ENCODE results near the gene SLC25A25.
"Not testable (repeated sequence)": the region's sequence is repeated elsewhere in the genome, so short reads cannot be mapped to it uniquely, and the experiment has no call there.

DNA sequence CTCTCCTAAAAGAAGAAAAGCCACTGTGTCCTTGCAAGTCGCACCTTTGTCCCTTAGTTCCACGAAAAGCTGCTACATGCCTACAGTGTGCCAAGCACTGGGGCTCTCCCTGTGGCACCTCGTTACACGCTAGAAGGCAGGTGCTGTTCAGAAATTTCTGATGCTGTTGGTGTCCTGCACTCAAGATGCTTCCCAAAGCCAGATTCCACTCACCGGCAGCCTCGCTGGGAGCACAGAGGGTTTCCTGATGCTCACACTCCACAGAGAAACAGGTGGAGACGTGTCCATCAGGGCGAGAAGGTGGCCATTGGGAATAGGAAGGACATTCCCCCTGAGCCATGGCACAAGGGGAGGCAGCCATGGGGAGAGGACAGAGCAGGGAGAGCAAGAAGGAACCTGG, 63.3 kb downstream of the SLC25A25 start:
- not testable (repeated sequence) for TF ChIP-seq FOXP2 (optimal IDR thresholded peaks at IDR 0.05; ENCODE audit: control extremely low read depth, extremely low read length, insufficient read depth); EZH2 (IDR thresholded peaks at IDR 0.05)
